HG02571 (cell line): ENCODE measurements around the gene ANAPC16.
"Not testable (repeated sequence)": the region's sequence is repeated elsewhere in the genome, so short reads cannot be mapped to it uniquely, and the experiment has no call there.

Experiments
- ATAC-seq: cut with Tn5 transposase; IDR thresholded peaks from one replicate; pipeline ENCODE4 v1.9.1; 2021; ENCODE audit warnings: mild to moderate bottlenecking, moderate library complexity; ENCODE audit not compliant: unreplicated experiment

Gene ANAPC16

DNA sequence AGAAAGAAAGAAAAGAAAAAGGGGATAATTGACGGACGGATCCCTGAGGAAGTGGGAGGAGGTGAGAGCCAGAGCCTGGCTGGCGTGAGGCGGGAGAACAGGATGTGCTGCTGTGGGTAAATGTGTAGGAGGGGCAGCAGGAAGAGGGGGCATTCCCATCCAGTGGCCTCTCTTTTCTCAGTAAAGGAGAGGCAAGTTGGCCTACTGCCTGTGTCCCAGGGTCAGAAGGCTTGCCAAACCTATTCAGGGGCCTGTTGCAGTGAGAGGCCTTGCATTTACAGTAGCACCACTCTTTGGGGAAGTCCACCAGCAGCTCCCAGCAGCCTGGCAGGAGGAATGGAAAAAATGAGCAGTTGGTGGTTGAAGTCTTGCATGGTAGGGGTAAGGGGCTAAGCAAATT lies 26.9 kb downstream of the ANAPC16 start:
- no peak for ATAC-seq

DNA sequence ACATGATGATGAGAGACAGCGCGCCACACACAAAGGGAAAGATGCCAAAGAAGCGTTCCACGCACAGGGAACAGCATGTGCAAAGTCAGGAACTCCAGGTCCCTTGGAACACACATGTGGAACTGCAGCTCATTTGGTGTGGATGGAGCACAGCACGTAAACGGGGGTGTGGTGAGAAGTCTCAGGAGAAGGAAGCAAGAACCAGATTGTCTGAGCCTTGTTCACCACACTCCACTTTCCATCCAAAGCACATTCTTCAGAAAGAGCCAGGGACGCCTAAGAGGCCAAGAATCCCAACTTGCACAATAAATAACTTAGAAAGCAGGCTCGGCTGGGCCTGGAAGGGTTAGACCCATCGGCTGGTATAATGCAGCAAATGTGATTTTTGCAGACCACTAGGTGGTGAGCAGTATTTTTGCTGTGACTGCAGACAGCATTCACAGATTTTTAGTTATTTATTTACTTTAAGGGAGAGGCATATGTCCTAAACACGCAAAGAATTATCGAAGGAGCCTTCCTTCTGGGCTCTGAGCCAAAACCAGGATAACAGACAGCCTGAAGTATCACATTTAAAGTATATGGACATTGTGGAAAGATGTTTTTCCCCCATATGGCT lies 28.1 kb downstream of the ANAPC16 start:
- ATAC-seq: no peak

DNA sequence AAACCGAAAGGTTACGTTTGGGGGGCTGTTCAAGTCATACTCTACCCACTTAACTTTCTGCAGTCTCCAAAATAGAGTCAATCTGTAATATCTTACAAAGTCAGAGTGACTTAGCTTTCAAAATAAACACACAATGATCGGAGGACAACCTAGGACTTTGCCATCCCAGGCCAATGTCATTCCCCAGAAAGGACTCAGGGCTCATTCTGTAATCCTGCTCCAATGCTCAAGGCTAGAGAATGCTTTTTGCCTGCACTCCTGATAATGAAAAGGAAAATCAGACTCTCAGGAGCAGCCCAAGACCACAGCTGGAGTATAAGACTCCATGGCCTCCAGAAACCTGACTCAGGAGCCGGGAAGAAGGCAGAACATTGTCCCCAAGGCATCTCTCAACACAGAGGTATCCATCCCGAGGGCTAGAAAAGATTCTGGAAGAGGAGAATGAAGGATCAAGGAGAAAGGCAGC lies 28.8 kb downstream of the ANAPC16 start:
- ATAC-seq: no peak

DNA sequence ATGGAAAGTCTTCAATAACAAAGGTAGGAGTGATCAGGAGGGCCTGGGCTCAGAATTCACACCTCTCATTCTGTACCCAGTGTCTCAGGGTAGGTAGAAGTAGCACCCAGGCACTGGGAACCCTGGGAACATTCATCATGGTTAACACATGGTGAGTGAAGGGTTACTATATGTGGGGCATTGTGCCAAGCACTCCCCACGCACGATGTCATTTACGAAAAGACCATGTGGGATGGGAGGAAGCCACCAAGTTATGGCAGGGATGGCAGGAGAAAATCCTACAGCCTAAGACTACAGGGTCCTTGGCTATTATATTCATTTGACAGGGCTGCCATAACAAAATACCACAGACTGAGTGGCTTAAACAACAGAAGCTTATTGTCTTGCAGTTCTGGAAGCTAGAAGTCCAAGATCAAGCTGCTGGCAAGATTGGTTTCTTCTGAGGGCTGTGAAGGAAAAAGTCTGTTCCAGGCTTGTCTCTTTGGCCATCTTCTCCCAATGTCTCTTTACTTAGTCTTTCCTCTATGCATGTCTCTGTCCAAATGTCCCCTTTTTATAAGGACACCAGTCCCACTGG lies 30.2 kb downstream of the ANAPC16 start:
- ATAC-seq: no peak

DNA sequence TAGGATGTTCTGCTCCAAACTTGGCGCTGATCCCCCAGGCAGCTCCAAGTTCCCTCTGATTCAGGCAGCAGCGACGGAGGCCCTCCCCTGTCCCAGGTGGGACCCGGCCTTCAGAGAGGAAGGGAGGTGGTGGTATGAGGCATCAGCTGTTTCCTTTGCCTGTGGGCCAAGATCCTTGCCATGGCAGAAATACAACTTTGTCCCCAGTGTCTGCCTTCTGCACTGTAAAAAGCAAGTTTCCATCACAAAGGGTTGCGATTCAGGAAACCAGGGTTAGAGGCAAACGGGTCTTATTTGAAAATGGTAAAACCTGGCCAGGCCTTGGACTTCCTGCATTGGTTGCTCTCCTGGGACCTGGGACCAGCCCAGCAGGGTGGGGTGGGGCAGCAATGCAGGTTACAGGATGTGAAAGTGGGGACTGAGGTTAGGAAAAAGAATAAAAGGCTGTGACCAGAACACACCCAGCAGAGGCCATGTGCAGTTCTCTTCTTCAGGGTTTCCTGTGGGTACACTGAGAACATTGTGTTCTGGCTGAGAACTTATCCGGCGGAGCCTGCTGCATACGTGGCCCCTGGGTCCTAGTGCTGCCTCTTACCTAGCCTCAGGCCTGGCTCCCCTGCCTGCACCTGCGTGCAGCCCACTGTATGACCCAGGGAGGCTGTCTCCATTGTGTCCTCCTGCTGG lies 32.8 kb downstream of the ANAPC16 start:
- ATAC-seq: peak; percentile 73

DNA sequence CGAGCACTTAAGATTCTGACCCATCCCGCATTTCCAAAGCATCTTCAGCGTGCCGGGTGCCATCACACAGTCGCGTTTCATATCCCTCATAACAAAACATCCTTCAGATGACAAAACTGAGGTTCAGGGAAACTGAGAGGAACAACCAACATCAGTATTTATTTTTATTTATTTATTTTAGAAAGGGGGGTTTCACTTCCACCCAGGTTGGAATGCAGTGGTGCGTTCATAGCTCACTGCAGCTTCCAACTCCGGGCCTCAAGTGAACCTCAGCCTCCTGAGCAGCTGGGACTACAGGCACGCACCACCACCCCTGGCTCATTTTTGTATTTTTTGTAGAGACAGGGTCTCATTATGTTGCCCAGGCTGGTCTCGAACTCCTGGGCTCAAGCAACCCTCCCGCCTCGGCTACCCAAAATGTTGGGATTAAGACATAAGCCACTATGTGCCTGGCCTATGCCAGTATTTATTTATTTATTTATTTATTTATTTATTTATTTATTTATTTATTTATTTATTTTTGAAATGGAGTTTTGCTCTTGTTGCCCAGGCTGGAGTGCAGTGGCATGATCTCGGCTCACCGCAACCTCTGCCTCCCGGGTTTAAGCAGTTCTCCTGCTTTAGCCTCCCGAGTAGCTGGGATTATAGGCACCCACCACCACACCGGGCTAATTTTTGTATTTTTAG lies 33.5 kb downstream of the ANAPC16 start:
- not testable (repeated sequence) for ATAC-seq

DNA sequence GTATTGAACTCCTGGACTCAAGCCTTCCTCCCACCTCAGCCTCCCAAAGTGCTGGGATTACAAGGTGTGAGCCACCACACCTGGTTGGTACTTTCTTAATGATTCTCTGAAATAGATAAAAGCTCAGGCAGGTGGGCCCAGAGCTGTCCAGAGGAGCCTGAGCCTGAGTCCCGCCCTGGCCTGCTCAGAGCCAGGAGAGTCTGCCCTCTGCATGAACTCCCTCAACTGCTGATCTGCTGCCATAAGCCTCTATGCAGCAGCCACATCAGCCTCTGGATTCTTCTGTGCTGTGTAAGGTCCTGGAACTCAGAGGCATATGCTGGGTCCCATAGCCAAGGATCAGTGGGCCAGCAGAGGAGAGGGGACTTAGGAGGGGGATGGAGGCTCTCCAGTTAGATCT lies 34.9 kb downstream of the ANAPC16 start:
- no peak for ATAC-seq

DNA sequence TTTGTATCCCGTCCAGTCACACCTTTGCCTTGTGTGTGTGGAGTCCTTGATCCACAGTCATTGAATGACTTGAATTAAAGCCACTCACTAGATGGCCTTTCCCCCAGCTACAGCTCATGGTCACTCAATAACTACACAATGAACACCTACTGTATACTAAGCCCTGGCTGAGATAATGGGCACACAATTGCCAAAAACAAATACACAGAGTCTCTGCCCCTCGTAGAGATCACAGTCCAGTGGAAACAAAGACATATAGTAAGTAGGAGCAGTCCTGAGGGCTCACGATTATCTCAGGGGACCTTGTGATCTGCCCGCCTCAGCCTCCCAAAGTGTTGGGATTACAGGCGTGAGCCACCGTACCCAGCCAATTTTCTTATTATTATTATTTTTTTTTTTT lies 35.8 kb downstream of the ANAPC16 start:
- no peak for ATAC-seq

DNA sequence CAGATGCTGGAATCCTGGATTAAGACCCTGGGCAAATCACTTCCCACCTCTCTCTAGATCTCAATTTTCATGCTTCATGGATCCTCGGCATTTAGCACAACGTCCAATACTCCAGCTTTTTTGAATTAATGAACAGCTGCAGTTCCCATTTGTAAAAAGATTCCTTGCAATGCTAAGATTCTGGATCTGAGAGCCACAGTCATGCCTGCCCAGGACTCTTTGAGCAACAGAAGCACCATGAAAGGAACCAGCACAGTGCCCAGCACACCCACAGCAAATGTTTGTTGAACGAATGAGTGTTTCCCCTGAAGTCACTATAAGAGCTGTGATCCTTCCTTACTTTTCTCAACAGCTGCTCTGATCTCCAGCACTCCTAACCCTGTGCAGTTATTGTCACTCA lies 37.2 kb downstream of the ANAPC16 start:
- no peak for ATAC-seq

DNA sequence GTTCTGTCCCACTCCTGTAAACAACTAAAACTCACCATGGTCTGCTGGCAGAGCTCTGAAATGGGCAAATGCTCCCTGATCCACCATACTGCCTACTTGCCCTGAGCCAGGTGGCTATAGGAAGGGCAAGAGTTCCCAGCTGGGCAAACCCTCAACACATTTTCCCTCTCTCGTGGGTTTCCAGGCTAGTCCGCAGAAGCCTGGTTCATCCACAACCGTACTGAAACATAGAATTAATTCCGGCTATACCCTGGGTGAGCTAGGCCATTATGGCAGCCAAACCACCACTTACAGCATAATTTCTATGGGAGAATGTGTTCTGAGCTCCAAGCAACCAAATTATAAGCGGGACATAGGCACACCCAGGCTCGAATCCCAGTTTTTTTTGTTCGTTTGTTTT lies 37.8 kb downstream of the ANAPC16 start:
- no peak for ATAC-seq

DNA sequence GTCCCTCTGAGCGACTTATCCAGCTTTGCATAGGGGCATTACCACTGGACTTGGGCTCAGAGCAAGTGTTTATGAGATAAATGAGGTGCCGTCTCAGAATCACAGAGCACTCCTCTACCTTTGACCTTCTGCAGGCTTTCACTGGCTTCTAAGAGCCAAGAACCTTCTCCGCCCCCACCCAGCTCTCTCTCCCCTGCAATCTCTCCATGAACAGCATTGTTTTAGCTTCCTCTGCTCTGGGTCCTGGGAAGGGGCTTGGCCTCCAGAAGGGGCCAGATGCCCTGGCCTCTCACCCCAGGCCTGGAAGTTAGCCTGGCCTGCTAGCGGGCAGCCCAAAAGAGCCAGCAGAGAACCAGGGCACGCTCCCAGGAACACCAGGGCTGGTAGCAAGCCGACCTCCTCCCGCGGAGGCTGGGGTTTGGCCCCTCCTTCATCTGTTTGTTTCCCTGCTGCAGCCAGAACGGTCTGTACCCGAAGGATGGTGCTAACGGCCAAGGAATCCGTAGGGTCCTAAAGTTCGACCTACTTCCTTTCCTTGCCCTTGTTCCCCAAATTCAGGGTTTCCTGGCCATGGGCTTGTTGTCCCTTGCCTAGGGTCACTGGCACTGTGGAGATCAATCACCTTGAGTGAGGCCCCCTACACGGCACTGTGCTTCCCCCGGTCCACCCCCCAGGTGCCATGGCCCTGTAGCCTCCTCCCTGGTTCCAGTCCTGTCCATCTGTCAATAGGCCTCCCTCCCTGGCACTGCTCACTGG lies 39.2 kb downstream of the ANAPC16 start:
- ATAC-seq: no peak

DNA sequence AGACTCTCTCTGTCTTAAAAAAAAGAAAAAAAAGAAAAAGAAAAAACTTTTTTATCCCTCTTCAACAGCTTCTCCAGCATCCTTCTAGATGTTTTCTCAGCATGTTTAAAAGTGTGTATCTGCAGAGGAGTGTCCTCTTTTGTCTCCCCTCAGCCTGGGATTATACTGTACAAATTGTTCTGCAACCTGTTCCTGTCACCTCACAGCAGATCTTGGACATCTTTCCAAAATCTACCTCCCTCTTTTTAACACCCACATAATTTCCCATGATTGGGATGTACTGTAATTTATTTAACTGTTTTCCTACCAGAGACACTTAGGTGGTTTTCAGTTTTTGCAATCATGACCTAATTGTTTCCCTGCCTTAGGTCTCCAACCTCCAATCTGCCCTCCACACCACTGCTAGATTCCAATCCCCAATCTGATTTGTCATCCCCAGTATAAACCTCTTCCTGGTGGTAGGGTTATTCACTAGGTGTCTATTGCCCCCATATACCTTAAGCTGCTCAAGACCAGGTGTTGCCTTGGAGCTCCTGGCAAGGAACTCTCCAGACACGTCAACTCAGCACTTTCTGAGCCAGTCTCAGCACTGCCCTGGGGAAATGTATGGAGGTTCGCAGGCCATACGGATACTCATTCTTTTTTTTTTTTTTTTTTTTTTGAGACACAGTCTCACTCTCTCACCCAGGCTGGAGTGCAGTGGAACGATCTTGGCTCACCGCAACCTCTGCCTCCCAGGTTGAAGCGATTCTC lies 40.3 kb downstream of the ANAPC16 start:
- no peak for ATAC-seq

DNA sequence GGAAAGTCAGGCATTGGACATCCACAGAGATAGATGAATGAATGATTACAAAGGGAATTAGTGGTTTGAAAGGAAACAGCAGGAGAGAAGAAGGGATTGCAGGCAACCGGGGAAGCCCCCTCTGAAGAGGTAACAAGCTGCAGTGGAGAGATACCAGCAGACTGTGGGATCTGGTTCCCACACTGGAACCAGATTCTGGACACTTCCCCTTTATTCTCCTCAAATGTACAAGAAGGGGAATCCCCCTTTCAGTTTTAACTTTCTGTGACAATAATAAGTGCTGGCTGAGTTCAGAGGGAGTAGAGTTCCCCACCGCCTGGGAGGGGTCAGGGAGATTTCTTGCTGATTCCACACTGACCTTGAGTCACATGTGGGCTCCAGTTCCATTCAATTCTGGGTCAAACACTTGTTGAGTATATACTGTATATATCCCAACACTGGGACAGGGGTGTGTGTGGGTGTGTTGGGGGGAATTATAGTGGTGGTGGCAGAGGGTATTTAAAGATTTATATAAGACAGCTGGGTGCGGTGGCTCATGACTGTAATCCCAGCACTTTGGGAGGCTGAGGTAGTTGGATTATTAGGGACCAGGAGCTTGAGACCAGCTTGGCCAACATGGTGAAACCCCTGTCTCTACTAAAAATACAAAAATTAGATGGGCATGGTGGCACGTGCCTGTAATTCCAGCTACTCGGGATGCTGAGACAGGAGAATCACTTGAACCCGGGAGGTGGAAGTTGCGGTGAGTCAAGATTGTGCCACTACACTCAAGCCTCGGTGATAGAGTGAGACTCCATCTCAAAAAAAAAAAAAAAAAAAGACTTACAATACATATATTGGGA lies 41.5 kb downstream of the ANAPC16 start:
- ATAC-seq: no peak

DNA sequence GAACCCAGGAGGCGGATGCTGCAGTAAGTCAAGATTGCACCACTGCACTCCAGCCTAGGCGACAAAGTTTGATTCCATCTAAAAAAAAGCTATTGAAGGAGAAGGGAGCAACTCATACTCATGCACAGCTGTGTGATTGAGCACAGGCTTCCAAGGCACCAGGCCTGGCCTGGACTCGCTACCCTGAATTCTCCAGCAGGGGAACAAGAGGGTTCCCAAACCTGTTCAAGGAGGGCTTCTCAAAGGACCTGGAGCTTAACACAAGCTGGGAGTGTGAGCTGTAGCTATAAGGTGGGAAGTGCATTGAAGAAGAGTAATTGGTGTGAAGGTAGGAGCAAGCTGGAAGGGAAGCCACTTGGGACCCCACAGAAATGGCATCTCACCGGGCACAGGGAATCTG lies 42.8 kb downstream of the ANAPC16 start:
- no peak for ATAC-seq

DNA sequence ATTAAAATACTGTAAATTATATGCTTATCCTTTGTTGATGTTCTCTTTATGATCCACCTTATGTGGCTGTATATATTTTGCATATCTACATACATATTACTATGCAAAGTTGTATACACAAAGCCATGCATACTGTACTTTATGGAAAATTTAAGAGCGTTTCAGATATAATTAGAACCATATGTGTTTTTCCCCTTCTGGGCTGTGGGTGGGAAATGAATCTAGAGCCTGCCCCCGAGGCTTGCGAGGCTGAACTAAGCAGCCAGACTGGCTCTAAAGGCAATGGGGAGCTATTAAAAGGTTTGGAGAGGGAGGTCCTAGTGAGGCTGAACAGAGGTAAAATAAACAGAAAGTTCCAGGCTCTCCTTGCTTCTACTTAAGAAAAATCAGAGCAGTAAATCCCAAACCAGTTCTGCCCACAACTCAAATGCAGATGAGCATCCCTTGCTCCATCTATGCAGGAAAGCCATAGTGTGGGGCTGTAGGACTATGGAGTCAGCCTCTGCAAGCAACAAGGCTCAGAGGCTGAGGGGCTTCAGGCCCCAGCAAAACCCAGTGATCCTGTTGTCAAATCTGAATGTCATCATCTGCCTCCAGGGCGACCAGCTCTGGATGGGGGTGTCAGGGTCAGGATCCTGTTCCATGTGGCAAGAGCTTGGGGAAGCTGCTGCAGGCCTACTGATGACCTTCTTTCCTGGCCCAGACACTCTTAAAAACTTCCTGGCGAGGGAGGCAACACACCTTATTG lies 43.9 kb downstream of the ANAPC16 start:
- no peak for ATAC-seq

DNA sequence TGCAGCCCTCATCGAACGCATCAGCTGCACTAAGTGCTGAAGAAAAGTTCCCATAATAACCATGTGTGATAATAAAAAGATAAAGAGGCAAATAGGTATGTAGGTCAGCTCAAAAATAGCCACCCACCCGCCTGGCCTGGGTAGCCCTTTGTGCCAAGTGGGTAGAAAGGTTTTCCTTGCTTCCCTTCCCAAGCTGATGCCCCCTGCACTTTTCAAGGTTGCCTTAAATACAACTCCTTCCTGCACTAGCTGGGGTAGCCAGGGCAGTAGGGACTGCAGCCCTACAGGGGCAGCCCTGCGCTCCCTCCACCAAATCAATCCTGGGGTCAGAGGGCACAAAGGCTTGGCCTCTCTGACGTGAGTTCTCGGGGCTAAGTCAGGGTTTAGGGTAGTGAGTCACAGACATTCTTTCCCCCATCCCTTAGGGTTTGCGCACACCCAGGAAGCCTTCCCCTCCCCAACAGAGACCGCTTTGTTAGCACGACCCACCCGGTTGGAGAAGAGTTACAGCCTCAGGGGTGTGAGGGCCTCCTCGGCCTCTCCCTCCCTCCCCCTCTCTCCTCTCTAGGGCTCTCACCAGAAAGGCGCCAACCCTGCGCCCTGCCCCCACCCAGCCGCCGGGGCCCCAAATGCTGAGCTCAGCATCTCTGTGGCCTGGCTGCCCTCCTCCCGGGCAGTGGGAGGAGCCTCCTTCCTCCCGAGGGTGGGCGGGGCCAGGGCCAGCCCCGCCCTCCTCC lies 44.6 kb downstream of the ANAPC16 start:
- peak; percentile 55 for ATAC-seq

DNA sequence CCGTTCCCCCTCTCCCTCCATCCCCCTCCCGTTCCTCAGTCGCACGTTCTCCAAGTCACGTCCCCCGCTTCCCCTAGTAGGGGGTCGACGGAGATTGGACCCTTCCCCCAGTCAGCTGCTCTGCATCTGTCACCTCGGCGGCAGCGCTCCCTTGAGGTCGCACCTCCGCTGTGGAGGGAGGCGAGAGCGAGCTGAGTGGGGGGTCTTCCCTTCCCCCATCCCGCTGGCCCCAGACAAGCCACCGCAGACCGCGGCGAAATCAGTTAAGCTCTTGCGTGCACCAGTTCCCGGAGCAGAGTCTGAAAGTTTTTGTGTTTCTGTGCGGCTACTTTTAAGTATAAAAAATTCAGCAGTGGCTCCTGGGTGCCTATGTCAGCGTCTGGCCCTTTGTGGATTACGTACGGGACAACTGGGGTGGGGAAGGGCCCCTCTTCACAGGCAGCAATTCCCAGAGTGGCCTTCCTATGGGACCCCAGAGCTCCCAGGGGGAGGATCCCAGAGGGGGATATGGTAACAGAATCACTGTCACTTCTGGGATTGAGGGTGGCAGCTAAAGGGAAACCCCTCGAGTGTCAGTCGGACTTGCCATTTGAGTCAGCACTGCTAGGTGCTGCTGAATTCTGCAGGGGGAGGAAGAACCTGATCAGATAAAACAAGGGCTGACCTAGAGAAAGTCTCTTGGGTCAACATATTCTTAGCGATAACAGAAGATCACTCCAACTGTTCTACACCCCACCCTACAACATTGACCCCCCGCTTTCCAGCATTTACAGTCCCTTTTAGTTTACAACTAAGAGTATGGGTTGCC lies 45.4 kb downstream of the ANAPC16 start:
- ATAC-seq: peak; percentile 41
